ENCODE results near the gene PCIF1. TPM values are rescaled to one million over a fixed set of nuclear protein-coding genes. Genes with fewer than 3 reads are reported as not detected.

Gene PCIF1
- polyA plus RNA-seq, 2 of the 4 experiments (the other 2 are of a cell fraction) = 19.7 to 21.6 TPM

DNA sequence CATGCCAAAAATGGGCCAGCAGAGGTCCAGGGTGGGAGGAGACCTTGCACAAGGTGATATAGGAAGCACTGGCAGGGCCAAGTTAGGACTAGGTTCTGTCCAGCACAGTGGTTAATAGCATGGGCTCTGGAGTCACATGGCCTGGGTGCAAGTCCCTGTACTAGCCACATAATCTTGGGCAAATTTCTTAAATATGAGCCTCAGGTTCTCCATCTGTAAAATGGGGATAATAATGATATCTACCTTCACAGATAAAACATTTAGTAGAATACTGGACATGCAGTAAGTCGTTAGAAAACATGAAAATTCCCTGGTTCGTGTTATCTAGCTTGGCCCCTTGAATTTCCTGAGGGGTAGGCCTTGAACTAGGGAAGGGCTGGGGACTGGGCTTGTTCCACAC lies 37.2 kb upstream of the PCIF1 start:
- TF ChIP-seq, protein P1, sequence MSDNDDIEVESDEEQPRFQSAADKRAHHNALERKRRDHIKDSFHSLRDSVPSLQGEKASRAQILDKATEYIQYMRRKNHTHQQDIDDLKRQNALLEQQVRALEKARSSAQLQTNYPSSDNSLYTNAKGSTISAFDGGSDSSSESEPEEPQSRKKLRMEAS (IDR thresholded peaks at IDR 0.05) = no peak
- TF ChIP-seq, protein P2, sequence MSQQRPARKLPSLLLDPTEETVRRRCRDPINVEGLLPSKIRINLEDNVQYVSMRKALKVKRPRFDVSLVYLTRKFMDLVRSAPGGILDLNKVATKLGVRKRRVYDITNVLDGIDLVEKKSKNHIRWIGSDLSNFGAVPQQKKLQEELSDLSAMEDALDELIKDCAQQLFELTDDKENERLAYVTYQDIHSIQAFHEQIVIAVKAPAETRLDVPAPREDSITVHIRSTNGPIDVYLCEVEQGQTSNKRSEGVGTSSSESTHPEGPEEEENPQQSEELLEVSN (IDR thresholded peaks at IDR 0.05; ENCODE audit: borderline replicate concordance, low read depth) = no peak
- TF ChIP-seq HOXB5 (CRISPR knock-in tag; IDR thresholded peaks at IDR 0.05) = no peak
- no peak for TF ChIP-seq POLR2A (IDR thresholded peaks at IDR 0.05; ENCODE audit: low read length)
- no peak for TF ChIP-seq KDM5A (IDR thresholded peaks at IDR 0.05)
- POLR2A ChIA-PET = no interaction called here
- no peak overlapping the region for H3K4me3 ChIP-seq
- H3K4me1 ChIP-seq = peaks cover 1% of the 10 kb centered on the region; the same call in 2 of the 3 replicates
- CTCF ChIA-PET = interaction anchor here (0.7 to 1.7 kb wide), 5 partner anchors 66 to 98 kb away, joined by 3 to 7 read pairs (median 4); no protein-coding TSS in a partner anchor
- H3K27ac ChIP-seq = no peak overlapping the region
- FAIRE-seq (no peak), ATAC-seq (no peak), DNase-seq (ENCODE audit: low read depth in 1 of 2, low spot score in 1 of 2) (no peak)
- H3K9me3 ChIP-seq = no peaks in the 10 kb centered on the region
- WGBS (ENCODE audit: missing lambda C conversion rate) = 66% methylated on average over 2 of the region's 2 CpGs
- H3K4me2 ChIP-seq = no peak overlapping the region

DNA sequence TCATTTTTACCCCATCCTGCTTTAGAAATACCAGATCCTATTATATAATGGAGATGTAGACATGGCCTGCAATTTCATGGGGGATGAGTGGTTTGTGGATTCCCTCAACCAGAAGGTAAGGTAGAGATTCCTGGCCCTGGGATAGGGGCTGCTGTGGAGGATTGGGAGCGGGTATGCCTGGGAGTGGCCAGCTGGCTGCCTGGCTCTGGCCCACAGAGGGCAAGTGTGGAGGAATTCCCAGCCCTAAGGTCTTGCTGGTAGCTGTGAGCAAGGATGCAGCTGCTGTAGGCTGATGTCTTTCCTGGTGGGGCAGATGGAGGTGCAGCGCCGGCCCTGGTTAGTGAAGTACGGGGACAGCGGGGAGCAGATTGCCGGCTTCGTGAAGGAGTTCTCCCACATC lies 36.8 kb upstream of the PCIF1 start:
- DNase-seq (ENCODE audit: low read depth in 1 of 2, low spot score in 1 of 2) = no peak
- Histone ChIP-seq H3K27ac (no peak overlapping the region), H3K4me2 (no peak overlapping the region), H3K9me3 (no peaks in the 10 kb centered on the region), H3K4me3 (no peak overlapping the region), H3K4me1 (no peaks in the 10 kb centered on the region; the same call in 2 of the 3 replicates)
- ChIA-PET CTCF (interaction anchor here (1.3 to 1.7 kb wide), 3 partner anchors 65 to 99 kb away, joined by 3 to 7 read pairs (median 6); no protein-coding TSS in a partner anchor), POLR2A (no interaction called here)
- ATAC-seq = no peak
- WGBS (ENCODE audit: missing lambda C conversion rate) = 98% methylated on average over 7 of the region's 7 CpGs
- TF ChIP-seq JUN (IDR thresholded peaks at IDR 0.05) = no peak
- no peak for TF ChIP-seq HDAC2 (IDR thresholded peaks at IDR 0.05)
- no peak for TF ChIP-seq HEYL (CRISPR knock-in tag; IDR thresholded peaks at IDR 0.05)
- TF ChIP-seq NR3C1 (IDR thresholded peaks at IDR 0.05) = no peak
- no peak for TF ChIP-seq BHLHE40 (IDR thresholded peaks at IDR 0.05; ENCODE audit: low read depth, low read length)
- no peak for TF ChIP-seq NPAS2 (CRISPR knock-in tag; IDR thresholded peaks at IDR 0.05; ENCODE audit: borderline replicate concordance)
- no peak for TF ChIP-seq CBX8 (IDR thresholded peaks at IDR 0.05)
- TF ChIP-seq ZC3H11A (IDR thresholded peaks at IDR 0.05) = no peak
- TF ChIP-seq RAD21 (conservative IDR thresholded peaks at IDR 0.05 in 1 of 2, IDR thresholded peaks at IDR 0.05 in 1 of 2) = no peak
- TF ChIP-seq, protein P3, sequence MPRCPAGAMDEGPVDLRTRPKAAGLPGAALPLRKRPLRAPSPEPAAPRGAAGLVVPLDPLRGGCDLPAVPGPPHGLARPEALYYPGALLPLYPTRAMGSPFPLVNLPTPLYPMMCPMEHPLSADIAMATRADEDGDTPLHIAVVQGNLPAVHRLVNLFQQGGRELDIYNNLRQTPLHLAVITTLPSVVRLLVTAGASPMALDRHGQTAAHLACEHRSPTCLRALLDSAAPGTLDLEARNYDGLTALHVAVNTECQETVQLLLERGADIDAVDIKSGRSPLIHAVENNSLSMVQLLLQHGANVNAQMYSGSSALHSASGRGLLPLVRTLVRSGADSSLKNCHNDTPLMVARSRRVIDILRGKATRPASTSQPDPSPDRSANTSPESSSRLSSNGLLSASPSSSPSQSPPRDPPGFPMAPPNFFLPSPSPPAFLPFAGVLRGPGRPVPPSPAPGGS (IDR thresholded peaks at IDR 0.05) = no peak
- no peak for TF ChIP-seq NFE2L2 (conservative IDR thresholded peaks at IDR 0.05; ENCODE audit: low read length)
- TF ChIP-seq, protein P1 (IDR thresholded peaks at IDR 0.05) = no peak
- TF ChIP-seq EHF (CRISPR knock-in tag; IDR thresholded peaks at IDR 0.05) = no peak
- TF ChIP-seq, protein P4, sequence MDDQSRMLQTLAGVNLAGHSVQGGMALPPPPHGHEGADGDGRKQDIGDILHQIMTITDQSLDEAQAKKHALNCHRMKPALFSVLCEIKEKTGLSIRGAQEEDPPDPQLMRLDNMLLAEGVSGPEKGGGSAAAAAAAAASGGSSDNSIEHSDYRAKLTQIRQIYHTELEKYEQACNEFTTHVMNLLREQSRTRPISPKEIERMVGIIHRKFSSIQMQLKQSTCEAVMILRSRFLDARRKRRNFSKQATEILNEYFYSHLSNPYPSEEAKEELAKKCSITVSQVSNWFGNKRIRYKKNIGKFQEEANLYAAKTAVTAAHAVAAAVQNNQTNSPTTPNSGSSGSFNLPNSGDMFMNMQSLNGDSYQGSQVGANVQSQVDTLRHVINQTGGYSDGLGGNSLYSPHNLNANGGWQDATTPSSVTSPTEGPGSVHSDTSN (IDR thresholded peaks at IDR 0.05) = no peak
- no peak for TF ChIP-seq HOXA7 (CRISPR knock-in tag; IDR thresholded peaks at IDR 0.05)
- TF ChIP-seq TP53 (CRISPR knock-in tag; IDR thresholded peaks at IDR 0.05) = no peak
- no peak for TF ChIP-seq MAZ (IDR thresholded peaks at IDR 0.05; ENCODE audit: borderline replicate concordance, low read depth, low read length)
- TF ChIP-seq FOSB (CRISPR knock-in tag; IDR thresholded peaks at IDR 0.05) = no peak
- FAIRE-seq = no peak

DNA sequence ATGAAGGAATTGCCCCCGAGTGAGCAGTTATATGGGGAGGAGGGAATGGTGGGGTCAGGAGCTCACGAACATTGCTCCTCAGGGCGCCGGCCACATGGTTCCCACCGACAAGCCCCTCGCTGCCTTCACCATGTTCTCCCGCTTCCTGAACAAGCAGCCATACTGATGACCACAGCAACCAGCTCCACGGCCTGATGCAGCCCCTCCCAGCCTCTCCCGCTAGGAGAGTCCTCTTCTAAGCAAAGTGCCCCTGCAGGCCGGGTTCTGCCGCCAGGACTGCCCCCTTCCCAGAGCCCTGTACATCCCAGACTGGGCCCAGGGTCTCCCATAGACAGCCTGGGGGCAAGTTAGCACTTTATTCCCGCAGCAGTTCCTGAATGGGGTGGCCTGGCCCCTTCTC lies 36.2 kb upstream of the PCIF1 start:
- Histone ChIP-seq H3K4me2 (no peak overlapping the region), H3K27ac (no peak overlapping the region), H3K4me3 (no peak overlapping the region), H3K9me3 (no peaks in the 10 kb centered on the region), H3K4me1 (no peaks in the 10 kb centered on the region)
- WGBS (ENCODE audit: missing lambda C conversion rate) = 86% methylated on average over 12 of the region's 12 CpGs
- TF ChIP-seq, protein P4 (IDR thresholded peaks at IDR 0.05) = no peak
- TF ChIP-seq, protein P5, sequence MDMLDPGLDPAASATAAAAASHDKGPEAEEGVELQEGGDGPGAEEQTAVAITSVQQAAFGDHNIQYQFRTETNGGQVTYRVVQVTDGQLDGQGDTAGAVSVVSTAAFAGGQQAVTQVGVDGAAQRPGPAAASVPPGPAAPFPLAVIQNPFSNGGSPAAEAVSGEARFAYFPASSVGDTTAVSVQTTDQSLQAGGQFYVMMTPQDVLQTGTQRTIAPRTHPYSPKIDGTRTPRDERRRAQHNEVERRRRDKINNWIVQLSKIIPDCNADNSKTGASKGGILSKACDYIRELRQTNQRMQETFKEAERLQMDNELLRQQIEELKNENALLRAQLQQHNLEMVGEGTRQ (IDR thresholded peaks at IDR 0.05) = no peak
- TF ChIP-seq, protein P6, sequence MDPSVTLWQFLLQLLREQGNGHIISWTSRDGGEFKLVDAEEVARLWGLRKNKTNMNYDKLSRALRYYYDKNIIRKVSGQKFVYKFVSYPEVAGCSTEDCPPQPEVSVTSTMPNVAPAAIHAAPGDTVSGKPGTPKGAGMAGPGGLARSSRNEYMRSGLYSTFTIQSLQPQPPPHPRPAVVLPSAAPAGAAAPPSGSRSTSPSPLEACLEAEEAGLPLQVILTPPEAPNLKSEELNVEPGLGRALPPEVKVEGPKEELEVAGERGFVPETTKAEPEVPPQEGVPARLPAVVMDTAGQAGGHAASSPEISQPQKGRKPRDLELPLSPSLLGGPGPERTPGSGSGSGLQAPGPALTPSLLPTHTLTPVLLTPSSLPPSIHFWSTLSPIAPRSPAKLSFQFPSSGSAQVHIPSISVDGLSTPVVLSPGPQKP (IDR thresholded peaks at IDR 0.05; ENCODE audit: low read depth, low read length) = no peak
- TF ChIP-seq CEBPB (IDR thresholded peaks at IDR 0.05) (no peak), MAFK (IDR thresholded peaks at IDR 0.05; ENCODE audit: partially characterized antibody) (no peak), ZFP36 (IDR thresholded peaks at IDR 0.05; ENCODE audit: borderline replicate concordance, partially characterized antibody) (no peak), SMC3 (IDR thresholded peaks at IDR 0.05) (no peak)
- no peak for ATAC-seq
- ChIA-PET POLR2A (no interaction called here), CTCF (no interaction called here)
- no peak for DNase-seq (ENCODE audit: low read depth in 1 of 2, low spot score in 1 of 2)
- no peak for FAIRE-seq

Measured in A549 (cell line).